Measurements from ENCODE around the gene OCRL. TPM values are rescaled to one million over a fixed set of nuclear protein-coding genes. Genes with fewer than 3 reads are reported as not detected.

The OCRL gene
- total and polyA plus RNA-seq, 4 donors = 8.6 to 20.2 (median 14.0) TPM

- DNase-seq (no peak), ATAC-seq (ENCODE audit: insufficient read depth, low FRiP score) (no peak)
- Histone ChIP-seq H3K36me3 (ENCODE audit: control insufficient read depth in 4 of 4, insufficient read depth in 4 of 4, low read length in 4 of 4) (no peaks in the 10 kb centered on the region), H3K9me3 (ENCODE audit: control insufficient read depth in 4 of 4, insufficient read depth in 3 of 4, low read length in 3 of 4) (peaks cover 0 to 3% (median 1%) of the 10 kb centered on the region in 4 donors), H3K27ac (ENCODE audit: low read depth in 1 of 2, low read length in 1 of 2) (no peak overlapping the region), H3K4me1 (ENCODE audit: control insufficient read depth in 5 of 5, insufficient read depth in 5 of 5, low read length in 5 of 5) (no peaks in the 10 kb centered on the region), H3K9ac (ENCODE audit: insufficient read depth in 1 of 2, low read length in 2 of 2) (no peak overlapping the region), H3K27me3 (ENCODE audit: control insufficient read depth in 3 of 3, insufficient read depth in 3 of 3, low read length in 2 of 3) (peaks cover 0 to 9% (median 0%) of the 10 kb centered on the region in 3 donors), H3K4me3 (no peak overlapping the region)
- 58 to 73% methylated on average over 5 of the region's 5 CpGs for WGBS, 2 donors
- TF ChIP-seq CTCF (IDR thresholded peaks at IDR 0.05; ENCODE audit: control extremely low read depth, extremely low read depth) = no peak
These were observed 74.6 kb downstream of the OCRL start for GRCh38 chrX:129614481-129615255.

GRCh38 chrX:129617420-129617819, 77.4 kb downstream of the OCRL start:
- WGBS, 2 donors = 62 to 75% methylated on average over 6 of the region's 6 CpGs
- DNase-seq = no peak

GRCh38 chrX:129618997-129619396, 78.9 kb downstream of the OCRL start:
- H3K27ac ChIP-seq (ENCODE audit: low read depth in 1 of 2, low read length in 1 of 2) = no peak overlapping the region
- H3K9ac ChIP-seq (ENCODE audit: insufficient read depth in 1 of 2, low read length in 2 of 2) = no peak overlapping the region
- no peaks in the 10 kb centered on the region for H3K9me3 ChIP-seq (ENCODE audit: control insufficient read depth in 4 of 4, insufficient read depth in 3 of 4, low read length in 3 of 4)
- H3K27me3 ChIP-seq (ENCODE audit: control insufficient read depth in 3 of 3, insufficient read depth in 3 of 3, low read length in 2 of 3) = peaks cover 0 to 3% (median 0%) of the 10 kb centered on the region in 3 donors
- TF ChIP-seq CTCF (IDR thresholded peaks at IDR 0.05; ENCODE audit: control extremely low read depth, extremely low read depth) = no peak
- DNase-seq (no peak), ATAC-seq (ENCODE audit: insufficient read depth, low FRiP score) (no peak)
- H3K4me1 ChIP-seq (ENCODE audit: control insufficient read depth in 5 of 5, insufficient read depth in 5 of 5, low read length in 5 of 5) = no peaks in the 10 kb centered on the region
- no peak overlapping the region for H3K4me3 ChIP-seq
- WGBS, 2 donors = 75 to 91% methylated on average over 4 of the region's 4 CpGs
- H3K36me3 ChIP-seq (ENCODE audit: control insufficient read depth in 4 of 4, insufficient read depth in 4 of 4, low read length in 4 of 4) = no peaks in the 10 kb centered on the region

More at GRCh38 chrX:129617420-129617819, 77.4 kb downstream of the OCRL start:
- Histone ChIP-seq H3K27me3 (ENCODE audit: control insufficient read depth in 3 of 3, insufficient read depth in 3 of 3, low read length in 2 of 3) (peaks cover 0 to 3% (median 0%) of the 10 kb centered on the region in 3 donors), H3K36me3 (ENCODE audit: control insufficient read depth in 4 of 4, insufficient read depth in 4 of 4, low read length in 4 of 4) (no peaks in the 10 kb centered on the region), H3K9me3 (ENCODE audit: control insufficient read depth in 4 of 4, insufficient read depth in 3 of 4, low read length in 3 of 4) (no peaks in the 10 kb centered on the region), H3K9ac (ENCODE audit: insufficient read depth in 1 of 2, low read length in 2 of 2) (no peak overlapping the region), H3K4me1 (ENCODE audit: control insufficient read depth in 5 of 5, insufficient read depth in 5 of 5, low read length in 5 of 5) (no peaks in the 10 kb centered on the region), H3K4me3 (no peak overlapping the region), H3K27ac (ENCODE audit: low read depth in 1 of 2, low read length in 1 of 2) (no peak overlapping the region)
- ATAC-seq (ENCODE audit: insufficient read depth, low FRiP score) = no peak
- TF ChIP-seq CTCF (IDR thresholded peaks at IDR 0.05; ENCODE audit: control extremely low read depth, extremely low read depth) = no peak

Data from lung (tissue), 12 donors.